HG02852 (cell line): Measurements from ENCODE around the gene METAP2.
"Not testable (repeated sequence)": the region's sequence is repeated elsewhere in the genome, so short reads cannot be mapped to it uniquely, and the experiment has no call there.

Source experiments
- ATAC-seq: cut with Tn5 transposase; IDR thresholded peaks from one replicate; pipeline ENCODE4 v1.9.1; 2021; ENCODE audit warnings: mild to moderate bottlenecking, moderate library complexity; ENCODE audit not compliant: unreplicated experiment

METAP2 gene

GRCh38 chr12:95473884-95474659 is at the start of gene METAP2:
Gene METAP2 (plus strand): TSS chr12:95474152. CDS start chr12:95474180, 28 bp downstream.
- ATAC-seq, result peak; percentile 95

GRCh38 chr12:95424271-95424994 is 49.5 kb upstream of the METAP2 start:
- no peak for ATAC-seq

GRCh38 chr12:95429172-95429510 is 44.8 kb upstream of the METAP2 start:
- no peak for ATAC-seq

GRCh38 chr12:95431120-95431519 is 42.8 kb upstream of the METAP2 start:
- no peak for ATAC-seq

GRCh38 chr12:95435355-95435754 is 38.6 kb upstream of the METAP2 start:
- ATAC-seq, result no peak

- no peak for ATAC-seq
Measured at GRCh38 chr12:95437565-95437964, 36.4 kb upstream of the METAP2 start.

- no peak for ATAC-seq
Measured at GRCh38 chr12:95439461-95440230, 34.3 kb upstream of the METAP2 start.

- ATAC-seq, result no peak
Measured at GRCh38 chr12:95440401-95440800, 33.6 kb upstream of the METAP2 start.

- ATAC-seq, result no peak
Measured at GRCh38 chr12:95443459-95443858, 30.5 kb upstream of the METAP2 start.

GRCh38 chr12:95445099-95445498 is 28.9 kb upstream of the METAP2 start:
- ATAC-seq, result not testable (repeated sequence)

GRCh38 chr12:95445884-95446505 is 28.0 kb upstream of the METAP2 start:
- no peak for ATAC-seq

GRCh38 chr12:95446506-95446900 is 27.4 kb upstream of the METAP2 start:
- no peak for ATAC-seq

- not testable (repeated sequence) for ATAC-seq
Measured at GRCh38 chr12:95449656-95450055, 24.3 kb upstream of the METAP2 start.

- not testable (repeated sequence) for ATAC-seq
Measured at GRCh38 chr12:95452501-95452900, 21.5 kb upstream of the METAP2 start.

GRCh38 chr12:95453881-95454280 is 20.1 kb upstream of the METAP2 start:
- not testable (repeated sequence) for ATAC-seq

- ATAC-seq, result not testable (repeated sequence)
Measured at GRCh38 chr12:95454780-95455215, 19.2 kb upstream of the METAP2 start.

- ATAC-seq, result not testable (repeated sequence)
Measured at GRCh38 chr12:95457605-95458004, 16.3 kb upstream of the METAP2 start.

GRCh38 chr12:95458761-95459160 is 15.2 kb upstream of the METAP2 start:
- no peak for ATAC-seq

- ATAC-seq, result no peak
Measured at GRCh38 chr12:95459310-95459709, 14.6 kb upstream of the METAP2 start.

GRCh38 chr12:95460105-95460504 is 13.8 kb upstream of the METAP2 start:
- no peak for ATAC-seq

- ATAC-seq, result no peak
Measured at GRCh38 chr12:95460896-95461295, 13.1 kb upstream of the METAP2 start.
